K562 (cell line): Measurements from ENCODE around the gene MTHFS. TPM values are rescaled to one million over a fixed set of nuclear protein-coding genes. Genes with fewer than 3 reads are reported as not detected.

Source experiments
- ATAC-seq: fragments of 200-7000 bp; cut with Tn5 transposase; 3 replicates; pipeline ENCODE4 v1.9.1; 2020; ENCODE audit warnings: moderate library complexity
- BruUV-seq: library from RNA; stranded (reverse); fragments of 400-500 nt; replicated peaks from 2 replicates; lab custom pipeline; 2021; lab: Mats Ljungman, UMichigan
- CTCF ChIA-PET: fragments of 300-600 bp; formaldehyde crosslinking; extraction: SDS; loops from one replicate; lab custom pipeline; 2021; ENCODE audit warnings: low intra/inter-chr PET ratio; lab: Yijun Ruan, JAX
- POLR2A ChIA-PET: fragments of 300-600, 350-650 bp; sonication (Branson Sonifier 250); formaldehyde crosslinking; extraction: SDS; loops from one replicate; lab custom pipeline; 2021; ENCODE audit warnings: antibody characterized with exemption, inconsistent platforms; lab: Yijun Ruan, JAX
- DNase-seq, 4 experiments: peaks; one replicate each; pipeline versions ENCODE4 v3.0.0 to v3.0.0-alpha.2; 2011 to 2018; ENCODE audit warnings: low spot score in 3 of 4, mixed read lengths in 3 of 4; ENCODE audit errors: extremely low read depth in 1 of 4
- FAIRE-seq: peaks from 2 replicates; lab custom pipeline; 2011; peaks lifted over from hg19 to GRCh38; lab: Jason Lieb, UNC
- H2AFZ ChIP-seq: 2 replicates; pipeline ENCODE4 v1.6.0; 2011; ENCODE audit warnings: low read depth, low read length, control low read depth, inconsistent platforms
- H3K27ac ChIP-seq: fragments of 200-600 bp; 3 replicates; pipeline ENCODE4 v1.8.0; 2011; ENCODE audit warnings: low read depth, mild to moderate bottlenecking, control low read depth, inconsistent platforms, low read length, moderate library complexity, mixed read lengths; ENCODE audit errors: extremely low read depth
- H3K27me3 ChIP-seq, 2 experiments: fragments of 300-600 bp in 1 of 2; 2 replicates in 1 of 2; 3 replicates in 1 of 2; pipeline versions ENCODE4 v1.6.0 to v1.8.0; 2011; ENCODE audit warnings: inconsistent platforms in 2 of 2, low read length in 2 of 2, mild to moderate bottlenecking in 1 of 2, mixed read lengths in 1 of 2, moderate library complexity in 1 of 2; ENCODE audit not compliant: control insufficient read depth in 2 of 2, insufficient read depth in 2 of 2
- H3K36me3 ChIP-seq: fragments of 300-600 bp; 3 replicates; pipeline ENCODE4 v1.8.0; 2011; ENCODE audit warnings: mild to moderate bottlenecking, low read length, inconsistent platforms; ENCODE audit not compliant: control insufficient read depth, insufficient read depth
- H3K4me1 ChIP-seq, 2 experiments: fragments of 200-600 bp in 1 of 2; replicated peaks in 1 of 2; 2 replicates in 1 of 2; 3 replicates in 1 of 2; pipeline versions ENCODE4 v1.5.1 to v1.8.0; 2011; ENCODE audit warnings: inconsistent platforms in 2 of 2, low read length in 2 of 2, mild to moderate bottlenecking in 1 of 2, mixed read lengths in 1 of 2, moderate library complexity in 1 of 2; ENCODE audit not compliant: control insufficient read depth in 2 of 2, insufficient read depth in 2 of 2
- H3K4me2 ChIP-seq: 2 replicates; pipeline ENCODE4 v1.6.1; 2011; ENCODE audit warnings: low read length, control low read depth, inconsistent platforms, mixed read lengths; ENCODE audit not compliant: insufficient read depth
- H3K4me3 ChIP-seq: fragments of 200-600 bp; sonication (generic), shearing (Covaris generic); 2 replicates; pipeline ENCODE4 v1.5.1; 2016; ENCODE audit warnings: control low read depth, inconsistent platforms
- H3K79me2 ChIP-seq: fragments of 200-600 bp; 3 replicates; pipeline ENCODE4 v1.8.0; 2011; ENCODE audit warnings: low read length, inconsistent platforms; ENCODE audit not compliant: control insufficient read depth, insufficient read depth
- H3K9ac ChIP-seq, 2 experiments: 2 replicates each; pipeline versions ENCODE4 v1.6.0 to v1.6.1; 2011; ENCODE audit warnings: low read depth in 2 of 2, low read length in 2 of 2, control low read depth in 1 of 2, inconsistent platforms in 1 of 2, mild to moderate bottlenecking in 1 of 2, mixed read lengths in 1 of 2; ENCODE audit not compliant: insufficient read depth in 1 of 2
- H3K9me1 ChIP-seq: one replicate; pipeline ENCODE4 v1.6.0; 2011; ENCODE audit warnings: inconsistent platforms, mild to moderate bottlenecking, low read length, moderate library complexity; ENCODE audit not compliant: control insufficient read depth, insufficient read depth
- H3K9me3 ChIP-seq: replicated peaks from 2 replicates; pipeline ENCODE4 v1.5.1; 2011; ENCODE audit warnings: low read depth, low read length, inconsistent platforms; ENCODE audit not compliant: control insufficient read depth, insufficient read depth
- H4K20me1 ChIP-seq: replicated peaks from 2 replicates; pipeline ENCODE4 v1.6.1; 2011; ENCODE audit warnings: low read length, inconsistent platforms, mixed read lengths; ENCODE audit not compliant: control insufficient read depth, insufficient read depth
- ATF7 ChIP-seq: fragments of 450-650 bp; IDR thresholded peaks from 2 replicates; pipeline ENCODE4 v1.7.1; 2014; ENCODE audit warnings: mild to moderate bottlenecking, moderate library complexity
- BCOR ChIP-seq: fragments of 450-650 bp; IDR thresholded peaks from 2 replicates; pipeline ENCODE4 v1.6.1; 2016
- GABPB2 ChIP-seq: fragments of 250-450 bp; sonication (Bioruptor Pico); conservative IDR thresholded peaks from 2 replicates; pipeline ENCODE4 v1.5.1; 2021; ENCODE audit warnings: mild to moderate bottlenecking
- KLF1 ChIP-seq: fragments of 450-650 bp; IDR thresholded peaks from 2 replicates; pipeline ENCODE4 v1.6.1; 2016; ENCODE audit warnings: missing genetic modification characterization, missing compliant biosample characterization
- SRSF1 ChIP-seq: fragments of 200-400 bp; formaldehyde crosslinking; IDR thresholded peaks from 2 replicates; pipeline ENCODE4 v1.6.1; 2017; ENCODE audit warnings: mild to moderate bottlenecking, low read depth, low read length, moderate library complexity
- ZFP30 ChIP-seq: fragments of 250-450 bp; sonication (Bioruptor Pico); IDR thresholded peaks from 2 replicates; pipeline ENCODE4 v1.8.0; 2022; ENCODE audit warnings: moderate library complexity, mild to moderate bottlenecking, inconsistent platforms, borderline replicate concordance
- ZKSCAN8 ChIP-seq: fragments of 200-800 bp; sonication (Bioruptor generic); IDR thresholded peaks from 2 replicates; pipeline ENCODE4 v1.6.1; 2016; ENCODE audit warnings: missing genetic modification characterization, missing compliant biosample characterization
- ZNF121 ChIP-seq: sonication (generic); formaldehyde crosslinking; conservative IDR thresholded peaks from 2 replicates; pipeline ENCODE4 v1.8.0; 2022; ENCODE audit warnings: missing genetic modification reagents
- ZNF384 ChIP-seq: IDR thresholded peaks from 2 replicates; pipeline ENCODE4 v1.6.1; 2012; ENCODE audit warnings: low read depth, low read length, improper control_type of control experiment
- ZNF408 ChIP-seq: fragments of 250-450 bp; sonication (Bioruptor Pico); IDR thresholded peaks from 2 replicates; pipeline ENCODE4 v1.4.0; 2020; ENCODE audit warnings: low read depth, mild to moderate bottlenecking, moderate library complexity
- ZNF507 ChIP-seq: conservative IDR thresholded peaks from 2 replicates; pipeline ENCODE4 v1.6.1; 2017; ENCODE audit warnings: missing genetic modification characterization, missing compliant biosample characterization
- ZNF561 ChIP-seq: fragments of 450-650 bp; formaldehyde crosslinking; conservative IDR thresholded peaks from 2 replicates; pipeline ENCODE4 v1.4.0; 2020; ENCODE audit warnings: mild to moderate bottlenecking, moderate library complexity
- WGBS: fragments of 100-300 bp; shearing (Covaris generic); methylation state at CpG from one replicate; pipeline ENCODE4 v1.1.6; 2016; ENCODE audit warnings: low coverage, mixed read lengths; ENCODE audit not compliant: insufficient coverage; ENCODE audit errors: missing lambda C conversion rate; 5-methylcytosine and 5-hydroxymethylcytosine counted together
- in situ Hi-C: fragments of 300-500 bp; cut with MboI; formaldehyde crosslinking; loops from 4 replicates; pipeline ENCODE4 v1.15.0; 2018; ENCODE audit warnings: inconsistent platforms, mixed read lengths
- intact Hi-C: fragments of 100-400 bp; cut with micrococcal nuclease; formaldehyde crosslinking; loops from 2 replicates; pipeline ENCODE4 v1.14.2; 2022
- polyA plus RNA-seq, 8 experiments: library from polyadenylated mRNA; depleted of rRNA in 4 of 8; stranded (reverse) in 5 of 8; unstranded in 3 of 8; fragments of >200 nt; fragmentation: Nextera tagmentation in 2 of 8; fragmentation: Illumina TruSeq in 1 of 8; extraction: Ambion mirVana in 2 of 8; extraction: Trizol in 1 of 8; gene quantifications; 2 replicates each; pipeline versions ENCODE4 v1.2.1 to v1.2.3, GENCODE V29; 2011 to 2014; ENCODE audit warnings: inconsistent platforms in 1 of 8, missing spikeins in 1 of 8
- total RNA-seq, 7 experiments: library from RNA; depleted of rRNA in 6 of 7; stranded (reverse); fragments of >200 nt in 6 of 7; fragmentation: Illumina TruSeq in 2 of 7; extraction: Trizol in 2 of 7; gene quantifications; 2 replicates each; pipeline versions ENCODE4 v1.2.1 to v1.2.3, GENCODE V29; 2011 to 2021; ENCODE audit warnings: low replicate concordance in 1 of 7
- TF ChIP-seq, protein P1 (sequence below): fragments of 250-450 bp; sonication (Bioruptor Pico); IDR thresholded peaks from 2 replicates; pipeline ENCODE4 v1.4.0; 2020
- TF ChIP-seq, protein P2 (sequence below): fragments of 250-450 bp; sonication (Bioruptor Pico); IDR thresholded peaks from 2 replicates; pipeline ENCODE4 v1.6.1; 2021; ENCODE audit warnings: mild to moderate bottlenecking
- TF ChIP-seq, protein P3 (sequence below): fragments of 250-450 bp; sonication (Bioruptor Pico); IDR thresholded peaks from 2 replicates; pipeline ENCODE4 v1.5.0; 2020; ENCODE audit warnings: mild to moderate bottlenecking

Gene MTHFS
- total and polyA plus RNA-seq, 9 of the 15 experiments (the other 6 are each of a cell fraction or from before 2014, with no cell fraction given), result 17.8 to 79.3 (median 41.7) TPM

DNA sequence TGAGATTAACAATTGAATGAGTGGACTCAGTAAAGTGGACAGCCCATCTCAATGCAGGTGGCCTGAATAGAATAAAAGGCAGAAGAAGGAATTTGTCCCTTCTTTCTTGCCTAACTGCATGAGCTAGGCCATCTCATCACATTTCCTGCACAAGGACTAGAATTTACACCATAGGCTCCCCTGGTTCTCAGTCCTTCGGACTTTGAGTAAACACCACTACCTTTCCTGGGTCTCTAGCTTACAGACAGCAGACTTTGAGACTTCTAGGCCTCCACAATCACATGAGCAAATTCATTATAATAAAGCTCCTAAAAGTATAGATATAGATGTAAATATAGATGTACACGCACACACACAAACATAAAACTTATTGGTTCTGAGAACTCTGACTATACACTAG is 28.3 kb downstream of the MTHFS start:
- no peak overlapping the region for H3K9ac ChIP-seq
- POLR2A ChIA-PET, result interaction anchor here (0.7 kb wide), 1 partner anchor 109 kb away, joined by 3 read pairs; no protein-coding TSS in a partner anchor
- H3K27ac ChIP-seq, result no peak overlapping the region
- no peak overlapping the region for H2AFZ ChIP-seq
- H3K36me3 ChIP-seq, result peaks cover 50% of the 10 kb centered on the region; the same call in 2 of the 3 replicates
- TF ChIP-seq BCOR, result no peak
- TF ChIP-seq ZNF121 (CRISPR knock-in tag), result no peak
- TF ChIP-seq ZNF561 (CRISPR knock-in tag), result no peak
- TF ChIP-seq ZNF408 (CRISPR knock-in tag), result no peak
- TF ChIP-seq KLF1 (tag), result no peak
- TF ChIP-seq ZFP30 (CRISPR knock-in tag), result no peak
- no peak for TF ChIP-seq ZNF507 (tag)
- TF ChIP-seq ZKSCAN8 (CRISPR knock-in tag), result no peak
- TF ChIP-seq ATF7, result no peak
- TF ChIP-seq, protein P1, sequence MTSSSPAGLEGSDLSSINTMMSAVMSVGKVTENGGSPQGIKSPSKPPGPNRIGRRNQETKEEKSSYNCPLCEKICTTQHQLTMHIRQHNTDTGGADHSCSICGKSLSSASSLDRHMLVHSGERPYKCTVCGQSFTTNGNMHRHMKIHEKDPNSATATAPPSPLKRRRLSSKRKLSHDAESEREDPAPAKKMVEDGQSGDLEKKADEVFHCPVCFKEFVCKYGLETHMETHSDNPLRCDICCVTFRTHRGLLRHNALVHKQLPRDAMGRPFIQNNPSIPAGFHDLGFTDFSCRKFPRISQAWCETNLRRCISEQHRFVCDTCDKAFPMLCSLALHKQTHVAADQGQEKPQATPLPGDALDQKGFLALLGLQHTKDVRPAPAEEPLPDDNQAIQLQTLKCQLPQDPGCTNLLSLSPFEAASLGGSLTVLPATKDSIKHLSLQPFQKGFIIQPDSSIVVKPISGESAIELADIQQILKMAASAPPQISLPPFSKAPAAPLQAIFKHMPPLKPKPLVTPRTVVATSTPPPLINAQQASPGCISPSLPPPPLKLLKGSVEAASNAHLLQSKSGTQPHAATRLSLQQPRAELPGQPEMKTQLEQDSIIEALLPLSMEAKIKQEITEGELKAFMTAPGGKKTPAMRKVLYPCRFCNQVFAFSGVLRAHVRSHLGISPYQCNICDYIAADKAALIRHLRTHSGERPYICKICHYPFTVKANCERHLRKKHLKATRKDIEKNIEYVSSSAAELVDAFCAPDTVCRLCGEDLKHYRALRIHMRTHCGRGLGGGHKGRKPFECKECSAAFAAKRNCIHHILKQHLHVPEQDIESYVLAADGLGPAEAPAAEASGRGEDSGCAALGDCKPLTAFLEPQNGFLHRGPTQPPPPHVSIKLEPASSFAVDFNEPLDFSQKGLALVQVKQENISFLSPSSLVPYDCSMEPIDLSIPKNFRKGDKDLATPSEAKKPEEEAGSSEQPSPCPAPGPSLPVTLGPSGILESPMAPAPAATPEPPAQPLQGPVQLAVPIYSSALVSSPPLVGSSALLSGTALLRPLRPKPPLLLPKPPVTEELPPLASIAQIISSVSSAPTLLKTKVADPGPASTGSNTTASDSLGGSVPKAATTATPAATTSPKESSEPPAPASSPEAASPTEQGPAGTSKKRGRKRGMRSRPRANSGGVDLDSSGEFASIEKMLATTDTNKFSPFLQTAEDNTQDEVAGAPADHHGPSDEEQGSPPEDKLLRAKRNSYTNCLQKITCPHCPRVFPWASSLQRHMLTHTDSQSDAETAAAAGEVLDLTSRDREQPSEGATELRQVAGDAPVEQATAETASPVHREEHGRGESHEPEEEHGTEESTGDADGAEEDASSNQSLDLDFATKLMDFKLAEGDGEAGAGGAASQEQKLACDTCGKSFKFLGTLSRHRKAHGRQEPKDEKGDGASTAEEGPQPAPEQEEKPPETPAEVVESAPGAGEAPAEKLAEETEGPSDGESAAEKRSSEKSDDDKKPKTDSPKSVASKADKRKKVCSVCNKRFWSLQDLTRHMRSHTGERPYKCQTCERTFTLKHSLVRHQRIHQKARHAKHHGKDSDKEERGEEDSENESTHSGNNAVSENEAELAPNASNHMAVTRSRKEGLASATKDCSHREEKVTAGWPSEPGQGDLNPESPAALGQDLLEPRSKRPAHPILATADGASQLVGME (CRISPR knock-in tag), result no peak
- no peak for TF ChIP-seq GABPB2 (CRISPR knock-in tag)
- TF ChIP-seq, protein P2, sequence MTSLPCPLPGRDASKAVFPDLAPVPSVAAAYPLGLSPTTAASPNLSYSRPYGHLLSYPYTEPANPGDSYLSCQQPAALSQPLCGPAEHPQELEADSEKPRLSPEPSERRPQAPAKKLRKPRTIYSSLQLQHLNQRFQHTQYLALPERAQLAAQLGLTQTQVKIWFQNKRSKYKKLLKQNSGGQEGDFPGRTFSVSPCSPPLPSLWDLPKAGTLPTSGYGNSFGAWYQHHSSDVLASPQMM (CRISPR knock-in tag), result no peak
- no peak for TF ChIP-seq SRSF1
- TF ChIP-seq, protein P3, sequence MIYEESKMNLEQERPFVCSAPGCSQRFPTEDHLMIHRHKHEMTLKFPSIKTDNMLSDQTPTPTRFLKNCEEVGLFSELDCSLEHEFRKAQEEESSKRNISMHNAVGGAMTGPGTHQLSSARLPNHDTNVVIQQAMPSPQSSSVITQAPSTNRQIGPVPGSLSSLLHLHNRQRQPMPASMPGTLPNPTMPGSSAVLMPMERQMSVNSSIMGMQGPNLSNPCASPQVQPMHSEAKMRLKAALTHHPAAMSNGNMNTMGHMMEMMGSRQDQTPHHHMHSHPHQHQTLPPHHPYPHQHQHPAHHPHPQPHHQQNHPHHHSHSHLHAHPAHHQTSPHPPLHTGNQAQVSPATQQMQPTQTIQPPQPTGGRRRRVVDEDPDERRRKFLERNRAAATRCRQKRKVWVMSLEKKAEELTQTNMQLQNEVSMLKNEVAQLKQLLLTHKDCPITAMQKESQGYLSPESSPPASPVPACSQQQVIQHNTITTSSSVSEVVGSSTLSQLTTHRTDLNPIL (CRISPR knock-in tag), result no peak
- TF ChIP-seq ZNF384, result no peak
- peaks cover 13% of the 10 kb centered on the region; the same call in 1 of the 3 replicates for H3K79me2 ChIP-seq
- no peak for FAIRE-seq
- no peak overlapping the region for H3K4me2 ChIP-seq
- peaks cover 0 to 4% of the 10 kb centered on the region in 2 experiments; a peak in 1 of 5 replicates for H3K4me1 ChIP-seq
- no peaks in the 10 kb centered on the region for H3K9me3 ChIP-seq
- intact Hi-C loops (no loop called here), in situ Hi-C loops (no loop called here)
- CTCF ChIA-PET, result no interaction called here
- H3K4me3 ChIP-seq, result no peak overlapping the region
- H3K9me1 ChIP-seq, result no peaks in the 10 kb centered on the region
- H3K27me3 ChIP-seq, result no peaks in the 10 kb centered on the region
- H4K20me1 ChIP-seq, result no peaks in the 10 kb centered on the region; the same call in 1 of the 2 replicates
- WGBS, result 82% methylated on average over 2 of the region's 2 CpGs
- DNase-seq, result no peak
- BruUV-seq, result no TSS peak
- no peak for ATAC-seq
